Esophagus squamous epithelium (tissue), 5 donors: ENCODE results near the gene CTNNA2. TPM values are rescaled to one million over a fixed set of nuclear protein-coding genes. Genes with fewer than 3 reads are reported as not detected.

Source experiments
- DNase-seq: peaks from one replicate; lab custom pipeline; 2025; lab: John Stamatoyannopoulos, UW
- H3K27ac ChIP-seq, 4 donors: fragments of 200-600 bp; sonication (generic); one replicate each; pipeline ENCODE4 v1.5.1; 2016 to 2019; ENCODE audit warnings: mild to moderate bottlenecking in 1 of 4
- H3K27me3 ChIP-seq, 4 donors: fragments of 200-600 bp; sonication (generic); 1 replicate in 3 of 4; 2 replicates in 1 of 4; pipeline versions ENCODE4 v1.5.1 to v1.6.0; 2017 to 2021; ENCODE audit warnings: antibody characterized with exemption in 1 of 4
- H3K36me3 ChIP-seq, 3 donors: fragments of 200-600 bp; sonication (generic); one replicate each; pipeline ENCODE4 v1.5.1; 2016 to 2019
- H3K4me1 ChIP-seq, 3 donors: fragments of 200-600 bp; sonication (generic); one replicate each; pipeline ENCODE4 v1.5.1; 2017 to 2019
- H3K4me3 ChIP-seq, 4 donors: fragments of 200-600 bp; sonication (generic); 1 replicate in 3 of 4; 2 replicates in 1 of 4; pipeline ENCODE4 v1.5.1; 2016 to 2019; ENCODE audit warnings: mild to moderate bottlenecking in 2 of 4, moderate library complexity in 1 of 4
- H3K9me3 ChIP-seq, 3 donors: fragments of 200-600 bp; sonication (generic); one replicate each; pipeline ENCODE4 v1.5.1; 2016 to 2019
- POLR2A ChIP-seq, 4 donors: fragments of 450-650 bp; IDR thresholded peaks; one replicate each; pipeline ENCODE4 v1.6.1; 2017; ENCODE audit warnings: antibody characterized with exemption in 4 of 4, mild to moderate bottlenecking in 4 of 4, moderate library complexity in 3 of 4
- WGBS, 2 donors: methylation state at CpG; one replicate each; pipeline ENCODE4 v1.1.5; 2018; 5-methylcytosine and 5-hydroxymethylcytosine counted together
- intact Hi-C: fragments of 100-400 bp; cut with DNase I; formaldehyde crosslinking; loops from one replicate; pipeline ENCODE4 v1.15.0; 2022
- total RNA-seq, 4 donors: library from RNA; depleted of rRNA; stranded (reverse); fragments of >200 nt; gene quantifications; one replicate each; pipeline ENCODE4 v1.1.0, GENCODE V29; 2016
- TF ChIP-seq, protein P1 (sequence below), 6 experiments: fragments of 450-650 bp in 4 of 6; fragments of 200-600 bp in 2 of 6; sonication (generic) in 2 of 6; IDR thresholded peaks; one replicate each; pipeline ENCODE4 v1.5.1; 2016 to 2019; ENCODE audit warnings: antibody characterized with exemption in 6 of 6, mild to moderate bottlenecking in 4 of 6, moderate library complexity in 4 of 6
- donor health status: DM: yes; HTN: yes; CAD: no.

The CTNNA2 gene
- total RNA-seq, 4 donors from 2014 or later: not detected

DNA sequence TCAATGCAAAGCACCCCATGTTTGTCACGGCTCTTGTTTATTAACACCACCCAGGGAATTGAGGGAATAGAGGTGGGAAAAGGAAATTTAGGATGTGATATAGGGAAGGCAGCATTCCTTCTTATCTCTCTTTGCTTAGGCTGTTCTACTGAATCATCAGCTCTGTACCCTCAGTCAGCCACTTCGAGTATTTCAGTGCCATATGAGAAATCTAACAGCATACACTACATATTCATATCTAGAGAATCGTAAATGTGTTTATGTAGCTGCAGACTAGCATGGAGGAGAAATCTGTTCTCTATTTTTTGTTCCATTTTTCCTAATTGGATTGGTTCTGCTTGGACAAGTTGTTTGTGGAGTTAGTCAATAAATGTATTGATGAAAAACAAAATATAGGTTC, 187.8 kb downstream of the CTNNA2 start:
- no peaks in the 10 kb centered on the region for H3K9me3 ChIP-seq
- TF ChIP-seq, protein P1, sequence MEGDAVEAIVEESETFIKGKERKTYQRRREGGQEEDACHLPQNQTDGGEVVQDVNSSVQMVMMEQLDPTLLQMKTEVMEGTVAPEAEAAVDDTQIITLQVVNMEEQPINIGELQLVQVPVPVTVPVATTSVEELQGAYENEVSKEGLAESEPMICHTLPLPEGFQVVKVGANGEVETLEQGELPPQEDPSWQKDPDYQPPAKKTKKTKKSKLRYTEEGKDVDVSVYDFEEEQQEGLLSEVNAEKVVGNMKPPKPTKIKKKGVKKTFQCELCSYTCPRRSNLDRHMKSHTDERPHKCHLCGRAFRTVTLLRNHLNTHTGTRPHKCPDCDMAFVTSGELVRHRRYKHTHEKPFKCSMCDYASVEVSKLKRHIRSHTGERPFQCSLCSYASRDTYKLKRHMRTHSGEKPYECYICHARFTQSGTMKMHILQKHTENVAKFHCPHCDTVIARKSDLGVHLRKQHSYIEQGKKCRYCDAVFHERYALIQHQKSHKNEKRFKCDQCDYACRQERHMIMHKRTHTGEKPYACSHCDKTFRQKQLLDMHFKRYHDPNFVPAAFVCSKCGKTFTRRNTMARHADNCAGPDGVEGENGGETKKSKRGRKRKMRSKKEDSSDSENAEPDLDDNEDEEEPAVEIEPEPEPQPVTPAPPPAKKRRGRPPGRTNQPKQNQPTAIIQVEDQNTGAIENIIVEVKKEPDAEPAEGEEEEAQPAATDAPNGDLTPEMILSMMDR (IDR thresholded peaks at IDR 0.05): no peak
- no peak for TF ChIP-seq POLR2A (IDR thresholded peaks at IDR 0.05)
- no peak overlapping the region for H3K4me3 ChIP-seq
- no peaks in the 10 kb centered on the region for H3K36me3 ChIP-seq
- no peak overlapping the region for H3K27ac ChIP-seq
- H3K4me1 ChIP-seq: no peaks in the 10 kb centered on the region
- intact Hi-C loops: no loop called here
- H3K27me3 ChIP-seq: no peaks in the 10 kb centered on the region
- no peak for DNase-seq
- 54 to 62% methylated on average over 3 of the region's 3 CpGs for WGBS, 2 donors

DNA sequence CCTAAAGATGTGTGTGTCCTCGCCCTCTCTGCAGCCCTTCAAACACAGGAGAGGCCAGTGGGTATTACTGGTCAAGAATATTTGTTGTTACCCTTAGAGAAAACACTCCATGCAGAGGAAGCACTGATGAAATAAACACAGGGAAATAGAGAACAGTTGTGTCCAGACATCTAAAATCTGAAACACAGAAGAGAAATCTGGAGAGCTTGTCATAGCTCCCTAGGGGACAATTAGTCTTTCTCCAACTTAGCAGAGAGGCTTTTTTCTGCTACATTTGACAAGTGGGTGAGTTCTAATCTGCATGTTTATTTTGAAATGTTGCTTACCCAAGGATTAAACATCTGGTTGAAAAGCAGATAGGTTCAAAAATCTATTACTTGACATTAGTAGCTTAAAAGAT, 190.1 kb downstream of the CTNNA2 start:
- Histone ChIP-seq H3K36me3 (no peaks in the 10 kb centered on the region), H3K4me1 (no peaks in the 10 kb centered on the region), H3K9me3 (no peaks in the 10 kb centered on the region), H3K27me3 (no peaks in the 10 kb centered on the region), H3K4me3 (no peak overlapping the region), H3K27ac (no peak overlapping the region)
- TF ChIP-seq, protein P1 (IDR thresholded peaks at IDR 0.05): no peak
- TF ChIP-seq POLR2A (IDR thresholded peaks at IDR 0.05): no peak
- intact Hi-C loops: no loop called here
- no peak for DNase-seq
- 23 to 44% methylated on average over 1 of the region's 1 CpG for WGBS, 2 donors

DNA sequence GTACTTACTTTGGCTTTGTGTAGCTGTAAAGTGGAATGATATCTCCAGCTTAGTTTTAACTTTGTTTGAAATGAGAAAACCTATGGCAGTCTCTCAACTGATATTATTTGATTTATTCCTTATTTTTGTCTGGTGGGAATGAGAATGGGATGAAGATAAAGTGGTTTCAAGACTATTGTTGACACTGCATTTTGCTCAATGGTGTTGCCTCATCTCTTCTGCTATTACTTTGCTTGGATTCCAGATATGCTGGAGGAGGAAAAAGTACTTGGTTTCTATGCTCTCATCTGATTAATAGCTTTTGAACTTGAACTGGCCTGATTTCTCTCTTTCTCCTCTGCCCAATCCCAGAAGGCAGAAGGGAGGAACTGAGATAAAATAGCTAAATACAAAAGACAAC, 198.2 kb downstream of the CTNNA2 start:
- no peaks in the 10 kb centered on the region for H3K4me1 ChIP-seq
- DNase-seq: no peak

DNA sequence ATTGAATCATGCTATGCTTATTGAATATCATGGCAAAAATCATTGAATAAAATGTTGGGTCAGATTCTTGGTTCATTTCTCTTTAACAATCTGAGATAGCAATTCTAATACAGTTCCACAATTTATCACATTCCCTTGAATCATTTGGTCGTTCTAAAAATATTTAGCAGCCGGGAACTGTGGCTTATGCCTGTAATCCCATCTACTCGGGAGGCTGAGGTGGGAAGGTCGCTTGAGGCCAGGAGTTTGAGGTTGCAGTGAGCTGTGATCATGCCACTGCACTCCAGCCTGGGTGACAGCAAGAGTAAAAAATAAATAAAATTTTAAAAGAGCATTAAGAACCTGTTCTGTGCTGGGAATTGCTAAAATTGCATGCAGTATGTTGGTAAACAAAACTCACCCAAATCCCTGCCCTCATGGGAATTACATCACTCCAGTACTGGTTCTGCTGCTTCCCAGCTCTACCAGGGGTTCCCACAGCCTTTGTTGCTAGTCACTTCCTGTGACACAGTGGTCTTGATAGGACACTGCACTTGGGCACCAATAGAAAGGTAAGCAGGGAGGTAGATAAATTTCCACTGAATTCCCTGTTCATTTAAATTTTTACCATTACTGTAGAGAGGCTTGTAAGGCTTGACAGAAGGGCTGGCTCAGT, 200.4 kb downstream of the CTNNA2 start:
- Histone ChIP-seq H3K27me3 (no peaks in the 10 kb centered on the region), H3K36me3 (no peaks in the 10 kb centered on the region), H3K4me3 (no peak overlapping the region), H3K9me3 (no peaks in the 10 kb centered on the region), H3K27ac (no peak overlapping the region), H3K4me1 (no peaks in the 10 kb centered on the region)
- DNase-seq: no peak
- 53 to 59% methylated on average over 4 of the region's 4 CpGs for WGBS, 2 donors
- TF ChIP-seq, protein P1 (IDR thresholded peaks at IDR 0.05): no peak
- no peak for TF ChIP-seq POLR2A (IDR thresholded peaks at IDR 0.05)
- intact Hi-C loops: no loop called here

More for the DNA sequence above, 198.2 kb downstream of the CTNNA2 start:
- Histone ChIP-seq H3K27me3 (no peaks in the 10 kb centered on the region), H3K4me3 (no peak overlapping the region), H3K27ac (no peak overlapping the region), H3K36me3 (no peaks in the 10 kb centered on the region), H3K9me3 (no peaks in the 10 kb centered on the region)
- TF ChIP-seq POLR2A (IDR thresholded peaks at IDR 0.05): no peak
- TF ChIP-seq, protein P1 (IDR thresholded peaks at IDR 0.05): no peak
- intact Hi-C loops: no loop called here

DNA sequence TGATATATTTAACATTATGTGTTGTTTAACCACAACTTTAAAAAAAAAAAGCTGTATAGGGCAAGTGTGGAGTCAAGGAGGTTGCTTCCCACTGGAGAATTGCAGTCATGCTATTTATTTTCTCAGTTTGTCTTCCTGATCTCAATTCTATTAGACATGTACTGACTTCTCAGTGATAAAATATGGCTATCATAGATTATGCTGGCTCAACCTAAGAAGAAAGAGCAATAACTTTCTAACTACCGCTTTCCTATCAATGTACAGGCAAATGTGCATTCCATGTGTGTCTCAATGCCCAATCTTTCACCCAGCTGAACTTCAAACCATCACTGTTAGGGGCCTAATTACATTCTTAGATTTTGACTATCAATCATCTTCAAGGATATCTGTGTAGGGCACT, 201.4 kb downstream of the CTNNA2 start:
- DNase-seq: no peak
- Histone ChIP-seq H3K9me3 (no peaks in the 10 kb centered on the region), H3K27ac (no peak overlapping the region), H3K36me3 (no peaks in the 10 kb centered on the region), H3K4me3 (no peak overlapping the region), H3K4me1 (no peaks in the 10 kb centered on the region), H3K27me3 (no peaks in the 10 kb centered on the region)
- TF ChIP-seq, protein P1 (IDR thresholded peaks at IDR 0.05): no peak
- TF ChIP-seq POLR2A (IDR thresholded peaks at IDR 0.05): no peak
- 85 to 92% methylated on average over 1 of the region's 1 CpG for WGBS, 2 donors
- intact Hi-C loops: no loop called here
